Measurements from ENCODE around the gene CACNA2D3. TPM values are rescaled to one million over a fixed set of nuclear protein-coding genes. Genes with fewer than 3 reads are reported as not detected.

The CACNA2D3 gene
- total RNA-seq, 1 experiment from 2014 or later: 0.59 TPM

DNA sequence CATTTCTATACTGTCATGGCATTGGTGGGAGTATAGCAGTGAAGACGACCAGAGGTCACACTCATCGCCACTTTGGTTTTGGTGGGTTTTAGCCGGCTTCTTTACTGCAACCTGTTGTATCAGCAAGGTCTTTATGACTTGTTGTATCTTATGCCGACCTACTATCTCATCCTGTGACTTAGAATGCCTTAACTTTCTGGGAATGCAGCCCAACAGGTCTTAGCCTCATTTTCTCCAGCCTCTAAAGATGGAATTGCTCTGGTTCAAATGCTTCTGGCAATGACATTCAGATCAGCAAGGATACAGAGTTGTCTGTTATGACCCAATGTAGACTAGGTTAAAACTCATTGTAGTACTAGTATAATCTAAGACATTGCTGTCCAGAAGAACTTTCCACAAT, 860.5 kb downstream of the CACNA2D3 start:
- intact Hi-C loops (cut with micrococcal nuclease; ENCODE audit: unreplicated experiment): no loop called here
- Histone ChIP-seq H3K79me2 (ENCODE audit: low read depth) (no peaks in the 10 kb centered on the region), H4K20me1 (ENCODE audit: insufficient read depth) (no peaks in the 10 kb centered on the region), H3K9me3 (ENCODE audit: insufficient read depth, low read depth) (no peaks in the 10 kb centered on the region), H3K4me1 (replicated peaks; ENCODE audit: insufficient read depth) (no peaks in the 10 kb centered on the region), H3K36me3 (ENCODE audit: low read depth) (no peaks in the 10 kb centered on the region), H2AFZ (no peak overlapping the region), H3F3A (ENCODE audit: insufficient read depth, low read depth) (no peaks in the 10 kb centered on the region), H3K4me2 (no peak overlapping the region), H3K27ac (no peak overlapping the region), H3K27me3 (ENCODE audit: insufficient read depth, low read depth) (no peaks in the 10 kb centered on the region), H3K4me3 (no peak overlapping the region), H3K9me2 (ENCODE audit: insufficient read depth) (no peaks in the 10 kb centered on the region)
- CTCF ChIA-PET: no interaction called here
- POLR2A ChIA-PET (ENCODE audit: unreplicated experiment): no interaction called here
- no peak for DNase-seq
- no TSS peak for BruUV-seq (replicated peaks)
- TF ChIP-seq, protein P1, sequence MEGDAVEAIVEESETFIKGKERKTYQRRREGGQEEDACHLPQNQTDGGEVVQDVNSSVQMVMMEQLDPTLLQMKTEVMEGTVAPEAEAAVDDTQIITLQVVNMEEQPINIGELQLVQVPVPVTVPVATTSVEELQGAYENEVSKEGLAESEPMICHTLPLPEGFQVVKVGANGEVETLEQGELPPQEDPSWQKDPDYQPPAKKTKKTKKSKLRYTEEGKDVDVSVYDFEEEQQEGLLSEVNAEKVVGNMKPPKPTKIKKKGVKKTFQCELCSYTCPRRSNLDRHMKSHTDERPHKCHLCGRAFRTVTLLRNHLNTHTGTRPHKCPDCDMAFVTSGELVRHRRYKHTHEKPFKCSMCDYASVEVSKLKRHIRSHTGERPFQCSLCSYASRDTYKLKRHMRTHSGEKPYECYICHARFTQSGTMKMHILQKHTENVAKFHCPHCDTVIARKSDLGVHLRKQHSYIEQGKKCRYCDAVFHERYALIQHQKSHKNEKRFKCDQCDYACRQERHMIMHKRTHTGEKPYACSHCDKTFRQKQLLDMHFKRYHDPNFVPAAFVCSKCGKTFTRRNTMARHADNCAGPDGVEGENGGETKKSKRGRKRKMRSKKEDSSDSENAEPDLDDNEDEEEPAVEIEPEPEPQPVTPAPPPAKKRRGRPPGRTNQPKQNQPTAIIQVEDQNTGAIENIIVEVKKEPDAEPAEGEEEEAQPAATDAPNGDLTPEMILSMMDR (conservative IDR thresholded peaks at IDR 0.05): no peak
- TF ChIP-seq EZH2 (IDR thresholded peaks at IDR 0.05; ENCODE audit: low read depth): no peak

DNA sequence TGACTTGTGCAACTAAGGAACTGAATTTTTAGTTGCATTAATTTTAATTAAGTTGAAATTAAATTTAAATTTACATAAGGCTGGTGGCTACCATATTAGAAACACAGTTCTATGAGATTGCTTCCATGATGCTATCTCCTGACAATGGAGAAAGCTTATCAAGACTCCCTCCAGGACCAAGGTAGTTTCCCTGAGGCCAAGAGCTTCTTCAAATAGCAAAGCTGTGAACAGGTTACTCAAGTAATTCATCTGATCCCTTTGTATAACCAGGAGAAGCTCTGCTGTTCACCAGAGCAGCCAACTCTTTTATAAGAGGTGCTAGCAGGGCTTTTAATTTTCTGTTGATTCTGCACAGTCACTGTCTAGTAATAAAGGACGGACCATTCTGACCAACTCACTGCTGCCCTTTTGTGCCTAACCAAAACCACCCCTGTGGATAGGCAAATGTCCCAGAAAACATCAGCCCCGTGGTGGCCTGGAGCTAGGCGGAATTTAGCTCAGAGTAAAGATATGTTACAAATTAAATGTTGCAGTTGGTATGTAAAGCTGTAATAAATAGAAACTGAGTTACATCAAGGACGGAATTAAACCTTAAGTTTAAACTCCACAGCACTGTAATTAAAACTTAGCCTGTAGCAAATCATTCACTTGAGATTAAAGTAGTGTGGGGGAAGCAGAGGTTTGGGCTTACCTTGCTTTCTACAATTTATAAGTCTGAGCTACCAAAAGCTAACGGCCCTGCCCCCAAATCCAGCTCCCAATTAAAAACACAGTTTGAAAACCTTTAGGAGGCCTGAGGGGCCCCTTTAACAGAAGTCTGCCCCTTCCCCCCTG, 861.1 kb downstream of the CACNA2D3 start:
- ChIA-PET POLR2A (ENCODE audit: unreplicated experiment) (interaction anchor here (0.5 kb wide), 1 partner anchor 327 kb away, joined by 3 read pairs; no protein-coding TSS in a partner anchor), CTCF (no interaction called here)
- no peak overlapping the region for H3K4me2 ChIP-seq
- no peaks in the 10 kb centered on the region for H3K79me2 ChIP-seq (ENCODE audit: low read depth)
- no peak overlapping the region for H3K27ac ChIP-seq
- H3F3A ChIP-seq (ENCODE audit: insufficient read depth, low read depth): no peaks in the 10 kb centered on the region
- H3K9me2 ChIP-seq (ENCODE audit: insufficient read depth): no peaks in the 10 kb centered on the region
- no peak overlapping the region for H3K4me3 ChIP-seq
- H3K9me3 ChIP-seq (ENCODE audit: insufficient read depth, low read depth): no peaks in the 10 kb centered on the region
- no peaks in the 10 kb centered on the region for H3K36me3 ChIP-seq (ENCODE audit: low read depth)
- intact Hi-C loops (cut with micrococcal nuclease; ENCODE audit: unreplicated experiment): no loop called here
- no peaks in the 10 kb centered on the region for H4K20me1 ChIP-seq (ENCODE audit: insufficient read depth)
- no peak for DNase-seq
- no peaks in the 10 kb centered on the region for H3K4me1 ChIP-seq (replicated peaks; ENCODE audit: insufficient read depth)
- no peak overlapping the region for H2AFZ ChIP-seq
- no TSS peak for BruUV-seq (replicated peaks)
- H3K27me3 ChIP-seq (ENCODE audit: insufficient read depth, low read depth): no peaks in the 10 kb centered on the region
- TF ChIP-seq EZH2 (IDR thresholded peaks at IDR 0.05; ENCODE audit: low read depth): no peak
- TF ChIP-seq, protein P1 (conservative IDR thresholded peaks at IDR 0.05): no peak

DNA sequence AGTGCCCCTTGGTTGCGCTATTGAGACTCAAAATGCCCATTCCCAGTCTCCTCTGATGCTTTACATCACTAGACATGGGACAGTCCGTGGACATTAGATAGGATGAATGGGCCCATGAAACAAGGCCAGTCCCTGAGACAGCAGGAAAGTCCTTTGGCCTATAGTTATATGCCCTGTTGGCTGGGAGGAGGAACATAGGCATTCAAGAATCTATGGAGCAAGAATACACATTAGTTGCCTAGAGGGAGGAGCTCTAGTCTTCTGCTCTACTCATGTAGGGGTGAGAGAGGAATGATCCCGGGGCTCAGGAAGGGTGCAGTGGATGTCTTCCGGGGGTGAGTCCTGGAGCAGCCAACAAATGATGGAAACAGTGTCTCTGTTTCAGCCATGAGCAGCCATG, 863.5 kb downstream of the CACNA2D3 start:
- no peak overlapping the region for H3K4me2 ChIP-seq
- no peaks in the 10 kb centered on the region for H4K20me1 ChIP-seq (ENCODE audit: insufficient read depth)
- no peaks in the 10 kb centered on the region for H3K27me3 ChIP-seq (ENCODE audit: insufficient read depth, low read depth)
- no peak for TF ChIP-seq EZH2 (IDR thresholded peaks at IDR 0.05; ENCODE audit: low read depth)
- TF ChIP-seq, protein P1 (conservative IDR thresholded peaks at IDR 0.05): no peak
- BruUV-seq (replicated peaks): no TSS peak
- H3F3A ChIP-seq (ENCODE audit: insufficient read depth, low read depth): no peaks in the 10 kb centered on the region
- no peak overlapping the region for H3K4me3 ChIP-seq
- no peaks in the 10 kb centered on the region for H3K36me3 ChIP-seq (ENCODE audit: low read depth)
- no peaks in the 10 kb centered on the region for H3K9me3 ChIP-seq (ENCODE audit: insufficient read depth, low read depth)
- DNase-seq: no peak
- intact Hi-C loops (cut with micrococcal nuclease; ENCODE audit: unreplicated experiment): no loop called here
- H3K4me1 ChIP-seq (replicated peaks; ENCODE audit: insufficient read depth): no peaks in the 10 kb centered on the region
- no peaks in the 10 kb centered on the region for H3K9me2 ChIP-seq (ENCODE audit: insufficient read depth)
- no peak overlapping the region for H2AFZ ChIP-seq
- H3K79me2 ChIP-seq (ENCODE audit: low read depth): no peaks in the 10 kb centered on the region
- CTCF ChIA-PET: no interaction called here
- no peak overlapping the region for H3K27ac ChIP-seq
- POLR2A ChIA-PET (ENCODE audit: unreplicated experiment): no interaction called here

All from PC-9 (cell line).